ENCODE measurements around the gene LHCGR.

Gene LHCGR

DNA sequence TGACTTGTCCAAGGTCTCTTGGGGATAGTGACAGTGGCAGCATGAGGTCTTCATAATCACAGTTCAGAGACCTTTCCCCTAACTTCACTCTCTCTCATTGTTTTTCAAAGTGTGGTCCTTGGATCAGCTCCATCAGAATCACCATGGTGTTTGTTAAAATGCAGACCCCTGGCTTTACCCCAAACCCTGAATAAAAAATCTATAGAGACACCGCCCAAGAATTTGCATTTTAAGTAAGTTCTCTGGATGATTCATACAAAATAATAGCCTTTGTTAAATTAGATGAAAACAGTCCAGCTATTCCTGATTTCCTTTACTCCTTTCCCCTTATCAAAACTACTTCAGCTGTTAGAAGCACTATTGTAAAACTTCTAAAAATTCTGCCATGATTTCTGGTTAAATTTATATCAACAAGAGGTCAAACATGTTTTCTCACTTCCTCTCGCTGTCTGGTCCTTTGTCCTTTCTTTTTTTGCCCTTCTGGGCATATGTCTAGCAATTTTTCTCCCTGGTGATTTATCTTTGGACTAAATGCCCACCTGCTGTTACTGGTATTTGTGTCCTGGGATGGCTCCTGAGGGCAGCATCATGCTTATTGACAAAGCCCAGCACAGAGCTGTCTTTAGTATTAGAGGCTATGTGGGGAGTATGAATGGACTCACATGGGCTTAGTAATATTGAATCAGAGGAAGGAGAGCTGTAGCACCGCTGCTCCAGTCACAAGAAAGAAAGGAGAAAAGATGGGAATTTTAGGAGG lies 63.4 kb downstream of the LHCGR start:
- no peak overlapping the region for H3K27ac ChIP-seq
- H3K9me3 ChIP-seq, result no peaks in the 10 kb centered on the region
- TF ChIP-seq, protein P1, sequence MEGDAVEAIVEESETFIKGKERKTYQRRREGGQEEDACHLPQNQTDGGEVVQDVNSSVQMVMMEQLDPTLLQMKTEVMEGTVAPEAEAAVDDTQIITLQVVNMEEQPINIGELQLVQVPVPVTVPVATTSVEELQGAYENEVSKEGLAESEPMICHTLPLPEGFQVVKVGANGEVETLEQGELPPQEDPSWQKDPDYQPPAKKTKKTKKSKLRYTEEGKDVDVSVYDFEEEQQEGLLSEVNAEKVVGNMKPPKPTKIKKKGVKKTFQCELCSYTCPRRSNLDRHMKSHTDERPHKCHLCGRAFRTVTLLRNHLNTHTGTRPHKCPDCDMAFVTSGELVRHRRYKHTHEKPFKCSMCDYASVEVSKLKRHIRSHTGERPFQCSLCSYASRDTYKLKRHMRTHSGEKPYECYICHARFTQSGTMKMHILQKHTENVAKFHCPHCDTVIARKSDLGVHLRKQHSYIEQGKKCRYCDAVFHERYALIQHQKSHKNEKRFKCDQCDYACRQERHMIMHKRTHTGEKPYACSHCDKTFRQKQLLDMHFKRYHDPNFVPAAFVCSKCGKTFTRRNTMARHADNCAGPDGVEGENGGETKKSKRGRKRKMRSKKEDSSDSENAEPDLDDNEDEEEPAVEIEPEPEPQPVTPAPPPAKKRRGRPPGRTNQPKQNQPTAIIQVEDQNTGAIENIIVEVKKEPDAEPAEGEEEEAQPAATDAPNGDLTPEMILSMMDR (IDR thresholded peaks at IDR 0.05), result no peak
- H3K27me3 ChIP-seq, result no peaks in the 10 kb centered on the region
- H3K4me1 ChIP-seq (ENCODE audit: control insufficient read depth in 1 of 2, insufficient read depth in 1 of 2, low read depth in 1 of 2, low read length in 1 of 2), result no peaks in the 10 kb centered on the region
- H3K4me3 ChIP-seq (ENCODE audit: low read depth in 1 of 2, low read length in 1 of 2), result no peak overlapping the region
- H3K36me3 ChIP-seq, result no peaks in the 10 kb centered on the region

DNA sequence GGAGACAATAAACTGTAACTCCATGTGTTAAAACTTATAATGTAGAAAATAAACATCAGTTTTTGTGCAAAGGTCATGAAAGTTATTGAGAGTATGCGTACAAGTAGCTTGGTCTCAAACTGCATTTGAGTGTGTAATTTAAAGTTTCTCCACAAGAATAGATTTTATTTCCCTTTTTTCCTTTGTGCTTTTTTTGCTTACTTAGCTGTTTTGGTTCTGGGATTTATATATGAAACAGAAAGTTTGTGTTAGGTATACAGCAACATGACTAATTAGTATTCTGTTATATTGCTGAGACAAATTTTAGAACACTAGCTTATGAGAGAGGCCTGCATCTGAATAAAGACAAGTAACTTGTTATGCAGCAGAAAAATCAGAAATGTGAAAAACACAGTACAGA lies 70.4 kb downstream of the LHCGR start:
- no peaks in the 10 kb centered on the region for H3K27me3 ChIP-seq
- no peaks in the 10 kb centered on the region for H3K9me3 ChIP-seq
- TF ChIP-seq, protein P1 (IDR thresholded peaks at IDR 0.05), result no peak
- no peak overlapping the region for H3K27ac ChIP-seq
- H3K36me3 ChIP-seq, result no peaks in the 10 kb centered on the region
- no peak overlapping the region for H3K4me3 ChIP-seq (ENCODE audit: low read depth in 1 of 2, low read length in 1 of 2)
- no peaks in the 10 kb centered on the region for H3K4me1 ChIP-seq (ENCODE audit: control insufficient read depth in 1 of 2, insufficient read depth in 1 of 2, low read depth in 1 of 2, low read length in 1 of 2)

DNA sequence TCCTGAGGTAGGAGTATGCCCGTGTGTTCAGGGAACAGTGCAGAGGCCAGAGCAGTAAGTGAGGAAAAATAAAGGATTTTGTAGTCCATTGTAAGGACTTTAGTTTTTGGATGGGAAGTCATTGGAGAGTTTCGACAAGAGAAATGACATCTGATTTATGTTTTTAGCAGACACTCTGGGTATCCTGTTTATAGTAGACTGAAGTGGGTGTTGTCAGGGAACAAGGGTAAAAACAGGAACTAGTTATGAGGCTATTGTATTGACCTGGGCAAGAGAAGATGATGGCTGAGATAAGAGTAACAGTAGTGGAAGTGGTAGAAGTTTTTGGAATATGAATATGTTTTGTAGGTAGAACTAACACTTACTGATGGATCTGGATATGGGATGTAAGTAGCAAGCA lies 78.1 kb downstream of the LHCGR start:
- H3K27me3 ChIP-seq, result no peaks in the 10 kb centered on the region
- H3K27ac ChIP-seq, result no peak overlapping the region
- H3K36me3 ChIP-seq, result no peaks in the 10 kb centered on the region
- TF ChIP-seq, protein P1 (IDR thresholded peaks at IDR 0.05), result no peak
- H3K4me3 ChIP-seq (ENCODE audit: low read depth in 1 of 2, low read length in 1 of 2), result no peak overlapping the region
- no peaks in the 10 kb centered on the region for H3K9me3 ChIP-seq
- no peaks in the 10 kb centered on the region for H3K4me1 ChIP-seq (ENCODE audit: control insufficient read depth in 1 of 2, insufficient read depth in 1 of 2, low read depth in 1 of 2, low read length in 1 of 2)

DNA sequence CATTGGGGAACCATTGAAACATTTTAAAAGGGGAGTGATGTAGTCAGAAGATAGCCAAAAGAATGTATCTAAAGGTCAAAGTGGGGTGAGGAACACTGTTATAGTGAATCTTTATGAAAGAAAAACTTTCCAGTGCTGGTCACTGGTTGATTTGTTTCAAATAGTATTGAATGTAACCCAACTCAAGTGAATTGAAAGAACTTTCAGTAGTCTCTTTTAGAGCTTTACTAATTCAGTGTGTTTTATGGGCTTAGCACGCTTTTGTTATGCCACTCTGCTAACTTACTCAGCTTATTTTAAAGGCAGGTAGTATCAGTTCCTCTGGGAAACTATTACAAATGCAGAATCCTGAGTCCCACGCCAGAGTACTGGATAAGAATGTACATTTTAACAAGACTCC lies 80.6 kb downstream of the LHCGR start:
- H3K9me3 ChIP-seq, result no peaks in the 10 kb centered on the region

DNA sequence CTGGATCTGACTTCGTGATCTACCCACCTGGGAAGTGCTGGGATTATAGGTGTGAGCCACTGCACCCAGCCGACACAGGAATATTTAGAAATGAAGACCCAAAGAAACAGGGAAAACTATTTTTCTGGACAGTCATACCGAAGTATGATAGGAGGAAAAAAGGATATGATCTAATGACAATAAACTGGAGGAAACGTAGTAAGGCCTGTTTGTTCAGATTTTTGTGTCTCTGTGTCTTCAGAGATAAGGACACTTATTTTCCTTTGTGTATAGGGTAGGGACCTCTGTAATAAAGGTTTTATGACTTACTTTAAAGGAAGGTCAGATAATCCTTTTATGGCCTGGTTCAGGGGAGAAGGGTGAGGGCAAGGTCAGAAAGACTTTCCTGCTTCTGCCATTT lies 81.9 kb downstream of the LHCGR start:
- Histone ChIP-seq H3K9me3 (no peaks in the 10 kb centered on the region), H3K4me3 (ENCODE audit: low read depth in 1 of 2, low read length in 1 of 2) (no peak overlapping the region), H3K4me1 (ENCODE audit: control insufficient read depth in 1 of 2, insufficient read depth in 1 of 2, low read depth in 1 of 2, low read length in 1 of 2) (no peaks in the 10 kb centered on the region), H3K27me3 (no peaks in the 10 kb centered on the region), H3K27ac (no peak overlapping the region), H3K36me3 (no peaks in the 10 kb centered on the region)
- TF ChIP-seq, protein P1 (IDR thresholded peaks at IDR 0.05), result no peak

More for the DNA sequence above, 80.6 kb downstream of the LHCGR start:
- TF ChIP-seq, protein P1 (IDR thresholded peaks at IDR 0.05), result no peak
- H3K4me1 ChIP-seq (ENCODE audit: control insufficient read depth in 1 of 2, insufficient read depth in 1 of 2, low read depth in 1 of 2, low read length in 1 of 2), result no peaks in the 10 kb centered on the region
- no peaks in the 10 kb centered on the region for H3K27me3 ChIP-seq
- no peak overlapping the region for H3K4me3 ChIP-seq (ENCODE audit: low read depth in 1 of 2, low read length in 1 of 2)
- H3K36me3 ChIP-seq, result no peaks in the 10 kb centered on the region
- H3K27ac ChIP-seq, result no peak overlapping the region
